ENCODE results near the gene CFAP77.
"Not testable (repeated sequence)": the region's sequence is repeated elsewhere in the genome, so short reads cannot be mapped to it uniquely, and the experiment has no call there.

CFAP77 gene

DNA sequence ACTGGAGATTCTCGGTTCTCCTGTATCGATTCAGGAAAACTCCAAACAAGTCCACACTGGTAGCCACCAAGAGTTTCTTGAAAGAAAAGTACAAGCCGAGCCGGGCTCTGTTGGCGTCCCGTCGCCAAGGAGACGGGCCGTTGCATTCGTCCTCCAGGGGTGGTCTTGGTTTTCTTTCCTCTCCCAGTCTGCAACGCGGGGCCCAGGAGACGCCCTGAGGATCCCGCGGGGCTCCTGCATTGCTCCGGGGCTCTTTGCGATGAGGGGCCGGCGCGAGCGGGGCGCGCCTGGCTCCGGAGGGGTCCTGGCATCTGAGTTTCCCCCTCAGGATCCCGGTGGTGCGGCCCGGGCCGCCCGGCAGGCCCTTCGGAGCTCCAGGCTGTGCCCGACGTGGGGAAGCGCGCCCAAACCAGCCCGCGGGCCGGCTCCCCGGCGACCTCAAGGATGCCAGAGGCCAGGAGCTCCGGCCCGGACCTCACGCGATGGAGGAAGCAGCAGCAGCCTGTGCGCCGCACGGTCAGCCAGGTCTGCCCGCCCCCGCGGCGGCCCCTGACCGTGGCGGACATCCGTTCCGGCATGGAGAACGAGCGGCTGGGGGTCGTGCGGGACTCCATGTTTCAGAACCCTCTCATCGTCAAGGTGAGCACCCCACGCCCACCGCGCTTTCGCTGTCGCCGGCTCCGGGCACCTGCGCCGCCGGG, at the start of gene CFAP77:
Gene CFAP77 (plus strand): TSS at position 384 of the 701 bp plus-strand sequence. CDS start 61 bp downstream, at position 445.
- no peak for DNase-seq (ENCODE audit: low spot score)

DNA sequence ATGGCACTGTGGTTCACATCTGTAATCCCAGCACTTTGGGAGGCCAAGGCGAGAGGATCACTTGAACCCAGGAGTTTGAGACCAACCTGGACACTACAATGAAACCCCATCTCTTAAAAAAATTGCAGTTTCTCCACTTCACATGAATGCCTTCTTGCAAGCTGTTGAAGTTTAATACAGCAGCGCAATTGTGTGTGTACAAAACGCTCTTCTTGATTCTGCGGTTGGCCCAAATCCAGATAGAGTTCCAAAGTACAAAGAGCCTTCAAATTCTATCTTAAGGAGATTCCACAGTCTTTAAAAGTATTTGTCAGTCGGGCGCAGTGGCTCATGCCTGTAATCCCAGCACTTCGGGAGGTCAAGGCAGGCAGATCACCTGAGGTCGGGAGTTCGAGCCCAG, 45.9 kb upstream of the CFAP77 start:
- no peak for DNase-seq (ENCODE audit: low spot score)

DNA sequence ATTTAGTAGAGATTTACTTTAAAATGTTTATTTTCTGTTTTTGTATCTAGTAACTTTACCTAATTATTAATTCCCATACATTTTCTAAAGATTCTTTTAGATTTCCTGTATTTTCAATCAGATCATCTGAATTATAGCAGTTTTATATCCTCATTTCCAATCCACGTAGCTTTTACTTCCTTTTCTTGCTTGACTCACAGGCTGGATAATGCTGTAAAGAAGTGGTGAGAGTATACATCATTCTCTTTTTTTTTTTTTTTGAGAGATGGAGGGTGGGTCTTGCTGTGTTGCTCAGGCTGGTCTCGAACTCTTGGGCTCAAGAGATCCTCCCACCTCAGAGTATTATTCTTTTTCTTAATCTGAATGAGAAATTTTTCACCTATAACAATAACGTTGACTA, 44.0 kb upstream of the CFAP77 start:
- no peak for DNase-seq (ENCODE audit: low spot score)

DNA sequence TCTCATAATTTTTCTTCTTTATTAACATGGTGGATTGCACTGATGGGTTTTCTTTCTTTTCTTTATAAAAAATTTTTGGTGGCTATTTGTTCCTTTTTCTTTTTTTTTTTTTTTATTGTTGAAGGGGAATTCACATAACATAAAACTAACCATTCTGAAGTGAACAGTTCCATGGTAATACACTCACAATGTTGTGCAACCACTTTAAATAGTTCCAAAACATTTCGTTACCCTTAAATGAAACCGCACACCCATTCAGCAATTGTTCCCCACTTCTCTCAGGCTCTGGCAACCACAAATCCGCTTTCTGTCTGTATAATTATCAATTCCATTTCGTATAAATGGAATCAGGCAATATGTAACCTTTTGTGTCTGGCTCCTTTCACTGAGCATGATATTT, 43.5 kb upstream of the CFAP77 start:
- no peak for DNase-seq (ENCODE audit: low spot score)

DNA sequence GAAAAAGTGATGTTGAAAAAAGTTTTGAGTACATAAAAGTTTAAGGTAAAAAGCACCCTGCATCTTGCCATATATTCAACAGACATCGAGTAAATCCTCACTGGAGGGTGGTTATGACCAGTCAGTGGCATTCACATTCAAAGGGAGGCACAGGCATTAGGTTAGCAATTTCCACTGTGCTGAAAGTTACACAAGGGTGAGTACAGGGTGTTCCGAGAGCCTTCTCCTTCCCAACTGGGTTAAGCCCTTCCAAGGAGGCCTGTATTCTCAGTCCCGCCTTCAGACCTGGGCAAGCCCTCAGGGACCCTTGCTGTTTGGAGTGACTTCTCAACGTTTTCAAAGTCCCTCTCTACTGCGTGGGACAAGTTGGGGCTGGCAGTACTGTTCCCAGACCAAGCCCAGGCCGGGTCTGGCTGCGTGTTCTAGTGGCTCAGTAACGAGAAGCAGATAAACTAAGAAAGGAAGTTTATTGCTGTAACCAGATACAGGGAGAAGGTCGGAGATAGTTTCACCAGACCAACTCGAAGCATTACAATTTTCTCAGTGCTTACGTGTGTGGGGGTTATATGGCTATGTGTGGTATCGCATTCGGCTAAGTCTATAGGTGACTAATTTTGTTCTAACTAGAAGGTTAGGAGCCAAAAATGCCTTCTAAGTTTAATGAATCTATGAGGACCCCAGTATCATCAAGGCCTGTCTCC, 42.2 kb upstream of the CFAP77 start:
- DNase-seq (ENCODE audit: low spot score), result no peak

DNA sequence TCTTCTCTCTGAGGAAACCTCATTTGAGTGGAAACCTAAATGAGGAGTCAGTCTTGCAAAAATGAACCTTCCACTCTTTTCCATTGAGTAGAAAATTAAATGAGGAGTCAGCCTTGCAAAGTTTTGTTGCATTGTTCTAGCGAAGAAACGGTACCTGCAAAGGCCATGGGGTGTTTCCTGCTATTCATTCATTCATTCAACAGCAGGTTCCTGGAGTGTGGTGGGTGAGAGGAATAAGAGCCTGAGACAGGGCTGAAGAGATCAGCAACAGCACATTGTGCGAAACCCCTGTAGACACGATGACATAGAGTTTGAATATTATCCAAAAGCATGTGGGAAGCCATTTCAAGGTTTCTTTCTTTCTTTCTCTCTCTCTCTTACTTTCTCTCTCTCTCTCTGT, 40.6 kb upstream of the CFAP77 start:
- no peak for DNase-seq (ENCODE audit: low spot score)

DNA sequence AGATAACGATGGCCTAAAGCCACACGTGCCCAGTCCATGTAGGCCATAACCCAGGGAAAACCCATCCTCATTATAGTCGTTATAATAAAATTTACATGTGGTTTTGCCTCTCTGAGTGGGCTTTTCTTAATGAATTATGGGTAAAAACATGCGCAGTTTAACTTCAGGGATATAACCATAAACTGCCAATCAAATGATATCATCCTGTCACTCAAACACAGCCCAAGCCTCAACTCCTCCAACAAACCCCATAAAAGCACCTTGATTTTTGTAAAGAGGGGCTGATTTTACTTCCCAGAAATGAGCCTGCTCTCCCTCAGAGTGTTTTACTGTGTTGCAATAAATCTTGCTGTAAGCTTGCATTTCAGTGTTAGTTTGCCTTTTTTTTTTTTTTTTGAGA, 39.4 kb upstream of the CFAP77 start:
- no peak for DNase-seq (ENCODE audit: low spot score)

DNA sequence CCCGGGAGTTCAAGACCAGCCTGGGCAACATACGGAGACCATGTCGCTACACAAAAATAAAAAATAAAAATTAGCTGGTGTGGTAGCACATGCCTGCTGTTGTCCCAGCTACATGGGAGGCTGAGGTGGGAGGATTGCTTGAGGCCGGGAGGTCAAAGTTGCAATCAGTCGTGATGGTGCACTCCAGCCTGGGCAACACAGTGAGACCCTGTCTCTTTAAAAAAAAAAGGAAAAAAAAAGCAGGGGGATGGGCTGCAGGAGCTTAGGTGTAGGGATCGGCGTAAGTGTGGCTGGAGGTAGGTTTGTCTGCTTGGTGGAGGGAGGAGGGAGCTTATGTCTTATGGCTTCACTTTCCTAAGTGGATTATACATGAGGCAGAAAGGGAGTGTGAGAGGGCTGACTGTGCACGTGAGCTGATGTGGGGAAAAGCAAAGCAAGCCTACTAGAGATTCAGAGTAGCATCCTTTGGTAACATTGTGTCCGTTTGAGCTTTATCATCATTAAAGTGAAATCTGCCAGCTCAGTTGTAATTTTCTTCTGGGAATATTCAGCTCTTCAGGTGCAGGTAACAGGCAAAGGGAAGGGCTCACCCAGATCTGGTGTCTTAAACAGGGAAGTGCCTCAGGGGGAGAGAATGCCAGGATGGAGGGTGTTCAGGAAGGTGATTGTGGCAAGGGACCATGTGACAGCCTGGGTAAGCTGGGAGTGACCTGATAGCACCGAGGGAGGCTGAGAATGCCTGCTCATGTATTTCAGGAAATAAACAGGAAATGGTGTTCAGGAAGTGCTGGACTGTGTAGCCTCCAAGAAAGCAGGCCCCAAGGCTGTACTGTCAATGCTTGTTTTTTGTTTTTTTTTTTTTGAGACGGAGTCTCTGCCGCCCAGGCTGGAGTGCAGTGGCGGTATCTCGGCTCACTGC, 37.6 kb upstream of the CFAP77 start:
- DNase-seq (ENCODE audit: low spot score), result no peak

DNA sequence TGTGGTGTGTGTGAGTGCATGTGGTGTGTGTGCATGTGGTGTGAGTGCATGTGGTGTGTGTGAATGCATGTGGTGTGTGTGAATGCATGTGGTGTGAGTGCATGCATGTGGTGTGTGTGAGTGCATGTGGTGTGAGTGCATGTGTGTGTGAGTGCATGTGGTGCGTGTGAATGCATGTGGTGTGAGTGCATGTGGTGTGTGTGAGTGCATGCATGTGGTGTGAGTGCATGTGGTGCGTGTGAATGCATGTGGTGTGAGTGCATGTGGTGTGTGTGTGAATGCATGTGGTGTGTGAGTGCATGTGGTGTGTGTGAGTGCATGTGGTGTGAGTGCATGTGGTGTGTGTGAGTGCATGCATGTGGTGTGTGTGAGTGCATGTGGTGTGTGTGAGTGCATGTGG, 32.2 kb upstream of the CFAP77 start:
- not testable (repeated sequence) for DNase-seq (ENCODE audit: low spot score)

DNA sequence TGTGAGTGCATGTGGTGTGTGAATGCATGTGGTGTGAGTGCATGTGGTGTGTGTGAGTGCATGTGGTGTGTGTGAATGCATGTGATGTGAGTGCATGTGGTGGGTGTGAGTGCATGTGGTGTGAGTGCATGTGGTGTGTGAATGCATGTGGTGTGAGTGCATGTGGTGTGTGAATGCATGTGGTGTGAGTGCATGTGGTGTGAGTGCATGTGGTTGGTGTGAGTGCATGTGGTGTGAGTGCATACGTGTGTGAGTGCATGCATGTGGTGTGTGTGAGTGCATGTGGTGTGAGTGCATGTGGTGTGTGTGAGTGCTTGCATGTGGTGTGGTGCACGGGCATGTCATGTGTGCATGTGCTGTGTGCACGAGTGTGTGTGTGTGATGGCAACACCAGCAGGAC, 31.6 kb upstream of the CFAP77 start:
- DNase-seq (ENCODE audit: low spot score), result not testable (repeated sequence)

DNA sequence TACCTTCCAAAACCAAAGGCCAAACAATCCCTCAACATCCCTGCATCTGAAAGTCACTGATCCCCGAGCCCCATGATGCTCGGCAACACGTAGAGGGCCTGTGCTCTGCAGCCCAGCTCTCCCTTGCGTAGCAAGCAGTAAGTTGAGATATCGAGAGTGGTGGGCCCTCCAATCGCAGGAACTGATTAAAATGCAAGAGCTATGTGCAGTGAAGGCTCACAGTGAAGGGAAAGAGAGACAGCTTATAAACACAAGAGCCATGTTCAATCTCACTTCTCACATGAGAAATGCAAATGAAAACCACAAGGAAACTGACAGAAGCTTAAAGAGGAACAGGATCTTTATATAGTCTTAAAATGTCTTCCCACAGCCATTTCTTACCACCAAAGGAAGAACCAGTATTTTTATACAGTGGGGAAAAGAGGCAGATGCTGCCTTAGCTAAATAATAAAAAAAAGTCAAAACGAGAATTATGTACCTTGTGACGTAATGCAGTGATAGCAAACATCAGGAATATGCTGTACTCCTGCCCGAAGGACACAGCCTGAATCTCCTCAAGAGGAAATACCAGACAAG, 28.0 kb upstream of the CFAP77 start:
- no peak for DNase-seq (ENCODE audit: low spot score)

DNA sequence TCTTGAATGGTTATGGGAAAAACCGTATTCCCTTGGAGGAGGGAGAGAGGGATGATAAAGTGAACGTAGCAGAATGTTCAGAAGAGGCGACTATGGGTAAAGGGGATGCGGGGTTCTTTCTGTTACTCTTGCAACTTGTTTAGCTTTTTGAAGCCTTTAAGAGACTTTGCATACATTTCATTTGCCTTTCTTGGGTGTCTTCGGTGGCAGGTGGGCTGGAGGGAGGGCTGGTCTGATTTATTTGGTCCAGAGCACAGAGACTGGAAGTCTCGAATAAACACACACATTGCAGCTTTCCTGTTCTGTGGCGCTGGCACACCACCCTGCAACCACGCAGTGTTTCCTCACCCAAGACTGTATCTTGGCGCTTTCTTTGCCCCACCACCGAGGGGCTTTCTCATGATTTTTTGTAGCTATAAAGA, 26.5 kb upstream of the CFAP77 start:
- DNase-seq (ENCODE audit: low spot score), result no peak

DNA sequence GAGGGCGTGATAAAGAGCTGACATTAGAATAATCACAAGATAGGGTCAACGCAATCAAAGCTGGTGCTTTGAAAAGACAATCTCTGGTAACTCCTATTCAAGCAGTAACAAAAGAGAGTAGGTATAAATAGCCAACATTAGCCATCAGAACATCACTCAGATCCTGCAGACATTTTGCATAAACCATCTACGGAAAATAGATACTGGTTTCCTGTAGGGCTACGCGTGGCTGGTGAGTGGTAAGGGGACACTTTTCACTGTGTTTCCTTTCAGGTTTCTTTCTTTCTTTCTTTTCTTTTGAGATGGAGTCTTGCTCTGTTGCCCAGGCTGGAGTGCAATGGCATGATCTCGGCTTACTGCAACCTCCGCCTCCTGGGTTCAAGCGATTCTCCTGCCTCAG, 25.6 kb upstream of the CFAP77 start:
- DNase-seq (ENCODE audit: low spot score), result no peak

DNA sequence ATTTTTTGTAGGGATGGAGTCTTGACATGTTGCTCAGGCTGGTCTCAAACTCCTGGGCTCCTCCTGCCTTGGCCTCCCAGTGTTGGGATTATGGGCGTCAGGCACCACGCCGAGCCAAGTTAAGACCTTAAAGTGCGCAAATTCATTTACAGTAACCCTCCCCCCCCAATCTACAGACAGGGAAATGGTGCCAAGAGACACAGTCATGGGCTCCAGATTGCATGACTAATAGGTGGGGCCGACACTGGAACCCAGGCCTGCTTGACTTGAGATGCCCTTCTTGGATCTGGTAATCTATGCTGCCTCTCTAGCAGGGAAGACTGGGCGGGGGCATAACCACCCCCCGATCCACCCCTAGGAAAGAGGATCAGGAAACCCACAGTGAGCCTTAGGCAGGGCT, 22.9 kb upstream of the CFAP77 start:
- DNase-seq (ENCODE audit: low spot score), result no peak

DNA sequence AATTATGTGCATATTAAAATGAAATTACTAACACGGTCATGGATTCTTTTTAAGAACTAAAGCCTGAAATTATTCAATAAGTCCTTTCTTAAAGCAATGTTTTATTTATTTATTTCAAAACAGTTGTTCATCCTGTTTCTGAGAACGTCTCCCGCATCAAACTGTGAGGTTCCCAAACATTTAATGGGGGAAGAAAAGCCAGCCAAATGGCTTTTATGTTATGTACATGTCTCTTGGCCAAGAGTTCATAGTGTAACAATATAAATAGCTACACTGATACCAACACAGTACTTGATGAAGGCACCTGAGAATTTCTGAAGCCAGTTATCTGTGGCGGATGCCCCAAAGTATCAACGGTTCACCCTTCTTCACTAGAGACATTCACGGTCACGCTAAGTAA, 19.0 kb upstream of the CFAP77 start:
- DNase-seq (ENCODE audit: low spot score), result no peak

DNA sequence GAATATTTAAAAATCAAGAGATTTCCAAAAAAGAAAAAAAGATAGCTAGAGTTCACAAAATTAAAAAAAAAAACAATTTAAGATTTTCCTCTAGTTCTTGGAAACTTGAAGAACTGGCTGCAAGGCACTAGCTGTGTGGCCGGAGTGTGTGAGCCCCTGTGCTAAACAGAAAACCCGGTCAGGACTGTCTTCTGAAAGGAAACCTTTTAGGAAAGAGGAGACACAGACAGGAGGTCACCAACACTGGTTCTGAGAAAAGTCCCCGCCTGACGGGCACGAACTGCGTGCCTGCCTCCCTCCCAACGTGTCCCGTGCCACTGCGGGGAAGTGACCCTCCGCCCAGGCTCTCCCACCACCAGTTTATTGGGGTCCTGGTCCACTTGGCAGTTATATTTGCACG, 18.6 kb upstream of the CFAP77 start:
- DNase-seq (ENCODE audit: low spot score), result no peak

DNA sequence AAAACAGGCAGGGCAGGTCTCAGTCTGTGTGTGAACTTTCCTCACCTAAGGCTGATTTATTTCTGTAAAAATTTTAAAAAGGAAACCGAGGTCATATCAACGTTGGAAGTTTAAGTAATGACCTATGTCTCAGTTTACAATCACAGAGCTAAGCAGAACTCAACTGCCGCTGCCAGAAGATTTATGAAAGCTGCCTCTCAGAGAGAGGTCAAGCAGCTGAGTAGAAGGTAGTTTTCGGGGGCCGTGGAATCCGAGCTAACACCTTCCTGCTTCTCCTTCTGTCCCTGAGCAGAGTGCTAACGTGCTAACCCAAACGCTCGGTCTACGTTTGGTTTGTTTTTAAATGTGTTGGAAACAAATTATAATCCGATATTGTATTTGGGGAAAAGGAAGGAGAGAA, 14.5 kb upstream of the CFAP77 start:
- DNase-seq (ENCODE audit: low spot score), result no peak

DNA sequence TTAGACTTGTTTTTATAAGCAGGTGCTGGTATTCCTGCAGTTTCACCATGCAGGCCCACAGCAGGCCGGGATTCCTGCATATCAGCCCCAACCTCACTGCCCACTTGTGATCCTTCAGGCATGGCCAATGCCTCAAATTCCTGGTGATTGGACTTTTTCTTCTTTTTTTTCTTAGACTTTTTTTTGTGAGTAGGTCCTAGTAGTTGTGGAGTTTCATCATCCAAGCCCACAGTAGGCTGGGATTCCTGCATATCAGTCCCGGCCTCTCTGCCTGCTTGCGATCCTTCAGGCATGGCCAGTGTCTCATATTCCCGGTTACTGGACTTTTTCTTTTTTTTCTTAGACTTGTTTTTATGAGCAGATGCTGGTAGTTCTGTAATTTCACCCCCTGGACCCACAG, 8.2 kb upstream of the CFAP77 start:
- DNase-seq (ENCODE audit: low spot score), result no peak

DNA sequence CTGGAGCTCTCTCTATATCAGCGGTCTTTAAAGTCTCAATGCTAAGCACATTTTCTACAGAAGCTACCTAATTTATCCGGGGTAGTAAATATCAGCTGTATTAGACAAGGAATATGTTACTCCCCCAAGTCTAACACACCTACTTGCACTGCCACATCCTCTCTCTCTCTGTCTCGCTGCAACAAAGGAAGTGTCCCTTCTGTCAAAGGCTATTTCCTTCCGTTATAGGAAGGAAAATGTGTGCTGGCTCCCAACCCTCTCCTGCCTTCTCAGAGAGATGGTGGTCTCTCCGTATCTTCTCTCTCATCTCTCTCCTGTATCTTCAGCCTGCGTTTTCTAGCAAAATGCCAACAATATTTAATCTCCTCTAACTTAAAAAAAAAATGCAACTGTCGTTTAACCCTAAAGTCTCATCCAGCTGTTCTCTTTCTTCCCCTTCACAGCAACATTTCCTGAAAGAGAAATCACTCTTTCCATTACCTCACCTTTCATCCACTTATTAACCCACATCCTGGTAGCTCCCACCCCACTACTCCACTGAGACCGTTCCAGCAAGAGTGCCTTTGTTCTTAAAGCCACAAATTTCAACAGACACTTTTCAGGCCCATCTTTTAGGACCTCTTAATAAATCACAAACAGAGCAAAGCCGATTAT, 5.7 kb upstream of the CFAP77 start:
- no peak for DNase-seq (ENCODE audit: low spot score)

DNA sequence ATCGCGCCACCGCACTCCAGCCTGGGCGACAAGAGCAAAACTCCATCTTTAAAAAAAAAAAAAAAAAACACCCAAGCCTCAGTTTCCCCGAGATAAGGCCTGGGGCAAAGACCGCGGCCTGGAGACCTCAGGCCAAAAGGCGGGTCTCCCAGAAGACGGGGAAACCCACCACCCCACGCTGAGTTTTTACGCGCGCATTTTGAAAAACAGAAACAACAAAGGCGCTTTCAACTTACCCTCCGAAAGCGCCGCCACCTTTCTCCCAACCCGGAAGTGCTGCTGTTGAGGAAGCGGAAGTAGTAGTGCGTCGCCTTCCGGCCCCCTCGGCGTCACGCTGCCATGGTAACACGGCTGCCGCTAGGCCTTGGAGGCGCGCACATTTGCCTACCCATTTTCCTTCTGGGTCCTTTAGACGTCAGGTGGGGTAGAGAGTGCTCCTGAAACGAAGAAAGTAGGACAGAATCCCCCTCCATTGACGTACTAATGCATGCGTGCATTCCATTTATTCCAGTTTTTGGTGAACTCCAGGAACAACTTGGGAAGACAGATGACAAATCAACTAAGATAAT, 3.4 kb upstream of the CFAP77 start, which contains the start of gene TTF1:
Gene TTF1 (minus strand): TSS at position 287 of the 569 bp plus-strand sequence. CDS start 4,019 bp downstream, outside the sequence.
- DNase-seq (ENCODE audit: low spot score), result peak; percentile 97

DNA sequence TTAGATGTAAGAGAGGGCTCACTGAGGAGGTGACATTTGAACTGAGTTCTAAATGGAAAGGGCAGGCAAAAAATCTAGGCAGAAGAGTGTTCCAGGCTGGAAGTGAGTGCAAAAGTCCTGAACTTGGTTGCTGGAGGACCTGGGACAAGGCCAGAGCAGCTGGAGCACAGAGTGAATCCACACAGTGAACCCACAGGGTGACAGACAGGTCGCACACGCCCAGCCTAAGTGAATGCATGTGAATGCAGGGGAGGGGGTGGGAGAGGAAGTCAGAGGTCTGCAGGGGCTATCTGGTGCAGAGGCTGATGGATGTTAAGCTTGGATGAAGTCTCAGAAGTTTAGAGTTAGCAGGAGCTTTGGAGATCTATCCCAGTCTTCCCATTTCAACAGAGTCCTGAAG, 2.8 kb upstream of the CFAP77 start:
- no peak for DNase-seq (ENCODE audit: low spot score)

Measured in HuH-7 (cell line).